Left ventricle myocardium inferior (tissue), 1 donor: Measurements from ENCODE around the gene TNN. TPM values are rescaled to one million over a fixed set of nuclear protein-coding genes. Genes with fewer than 3 reads are reported as not detected.
A peak's percentile ranks its signal among the peaks of the same experiment; 100 is the strongest.

Experiments used
- DNase-seq: peaks from one replicate; pipeline ENCODE4 v3.0.0-alpha.2; 2020
- H3K27ac ChIP-seq: fragments of 200-600 bp; replicated peaks from 2 replicates; pipeline ENCODE4 v1.8.0; 2021
- H3K27me3 ChIP-seq: fragments of 200-600 bp; 2 replicates; pipeline ENCODE4 v1.8.0; 2021; ENCODE audit warnings: low read depth
- H3K36me3 ChIP-seq: fragments of 200-600 bp; 2 replicates; pipeline ENCODE4 v1.8.0; 2021
- H3K4me1 ChIP-seq: fragments of 200-600 bp; 2 replicates; pipeline ENCODE4 v1.8.0; 2021
- H3K4me3 ChIP-seq: fragments of 200-600 bp; 2 replicates; pipeline ENCODE4 v1.8.0; 2021; ENCODE audit warnings: mild to moderate bottlenecking, moderate library complexity
- H3K9me3 ChIP-seq: fragments of 200-600 bp; replicated peaks from 2 replicates; pipeline ENCODE4 v1.8.0; 2021
- CTCF ChIP-seq: fragments of 200-600 bp; IDR thresholded peaks from 2 replicates; pipeline ENCODE4 v1.8.0; 2021; ENCODE audit warnings: antibody characterized with exemption, mild to moderate bottlenecking, borderline replicate concordance
- intact Hi-C: fragments of 100-400 bp; cut with micrococcal nuclease; formaldehyde crosslinking; loops from one replicate; pipeline ENCODE4 v1.11.0; 2022
- total RNA-seq: library from RNA; stranded (reverse); fragmentation: NEBNext Ultra II Directional; extraction: Animal tissue kit (Norgen Biotek cat#: 25700); gene quantifications from one replicate; pipeline ENCODE4 v1.2.1, GENCODE V29; 2021
- donor health status: DM: no; HTN: yes; CAD: no; lungs with severe emphysema.

Gene TNN
- total RNA-seq, 1 donor from 2014 or later: not detected

GRCh38 chr1:175081983-175082382, 14.3 kb downstream of the TNN start:
- H3K9me3 ChIP-seq: no peaks in the 10 kb centered on the region
- intact Hi-C loops: no loop called here
- no peaks in the 10 kb centered on the region for H3K36me3 ChIP-seq

GRCh38 chr1:175088525-175088951, 20.9 kb downstream of the TNN start:
- no peak for DNase-seq
- peaks cover 14% of the 10 kb centered on the region for H3K4me1 ChIP-seq
- H3K9me3 ChIP-seq: no peaks in the 10 kb centered on the region
- peak overlapping the region; percentile 42 for H3K27ac ChIP-seq
- TF ChIP-seq CTCF: no peak
- no peaks in the 10 kb centered on the region for H3K36me3 ChIP-seq
- H3K27me3 ChIP-seq: peaks cover 3% of the 10 kb centered on the region
- no peak overlapping the region for H3K4me3 ChIP-seq
- intact Hi-C loops: no loop called here

More at GRCh38 chr1:175081983-175082382, 14.3 kb downstream of the TNN start:
- Histone ChIP-seq H3K4me3 (no peak overlapping the region), H3K27me3 (peaks cover 23% of the 10 kb centered on the region), H3K27ac (no peak overlapping the region), H3K4me1 (no peaks in the 10 kb centered on the region)
- DNase-seq: no peak
- TF ChIP-seq CTCF: no peak

GRCh38 chr1:175089136-175089718, 21.6 kb downstream of the TNN start:
- intact Hi-C loops: no loop called here
- no peak for TF ChIP-seq CTCF
- Histone ChIP-seq H3K27me3 (peaks cover 3% of the 10 kb centered on the region), H3K36me3 (no peaks in the 10 kb centered on the region), H3K9me3 (no peaks in the 10 kb centered on the region), H3K27ac (peak overlapping the region; percentile 42), H3K4me3 (no peak overlapping the region), H3K4me1 (peaks cover 14% of the 10 kb centered on the region)
- DNase-seq: peak; percentile 43

- Histone ChIP-seq H3K4me1 (peaks cover 14% of the 10 kb centered on the region), H3K36me3 (no peaks in the 10 kb centered on the region), H3K27ac (peak overlapping the region; percentile 69), H3K4me3 (no peak overlapping the region), H3K27me3 (no peaks in the 10 kb centered on the region), H3K9me3 (no peaks in the 10 kb centered on the region)
- DNase-seq: peak; percentile 56
- no peak for TF ChIP-seq CTCF
- intact Hi-C loops: no loop called here
Observed at GRCh38 chr1:175090780-175091179, 23.1 kb downstream of the TNN start.

GRCh38 chr1:175094626-175095025, 27.0 kb downstream of the TNN start:
- no peaks in the 10 kb centered on the region for H3K9me3 ChIP-seq
- no peaks in the 10 kb centered on the region for H3K36me3 ChIP-seq
- intact Hi-C loops: no loop called here
- TF ChIP-seq CTCF: no peak
- DNase-seq: no peak
- H3K27ac ChIP-seq: no peak overlapping the region
- H3K4me1 ChIP-seq: peaks cover 2% of the 10 kb centered on the region
- H3K4me3 ChIP-seq: no peak overlapping the region
- no peaks in the 10 kb centered on the region for H3K27me3 ChIP-seq
